D341Med (cell line): ENCODE data around the gene PARP15.
"Not testable (repeated sequence)": the region's sequence is repeated elsewhere in the genome, so short reads cannot be mapped to it uniquely, and the experiment has no call there.

ENCODE experiments used
- DNase-seq: peaks from one replicate; pipeline ENCODE4 v3.0.0; 2012; ENCODE audit warnings: low spot score

The PARP15 gene

GRCh38 chr3:122577409-122578031 lies at the start of gene PARP15:
Gene PARP15 (plus strand): TSS chr3:122577650. CDS start chr3:122577668, 18 bp downstream.
- DNase-seq: no peak

GRCh38 chr3:122530164-122530563 lies 47.3 kb upstream of the PARP15 start:
- no peak for DNase-seq

GRCh38 chr3:122533480-122533879 lies 44.0 kb upstream of the PARP15 start:
- DNase-seq: no peak

- DNase-seq: no peak
These were observed 43.5 kb upstream of the PARP15 start for GRCh38 chr3:122533931-122534334.

GRCh38 chr3:122535964-122536631 lies 41.4 kb upstream of the PARP15 start:
- DNase-seq: no peak

- DNase-seq: no peak
These were observed 40.8 kb upstream of the PARP15 start for GRCh38 chr3:122536632-122537001.

- no peak for DNase-seq
These were observed 38.4 kb upstream of the PARP15 start for GRCh38 chr3:122538956-122539490.

GRCh38 chr3:122546151-122546550 lies 31.3 kb upstream of the PARP15 start:
- DNase-seq: no peak

GRCh38 chr3:122548076-122548475 lies 29.4 kb upstream of the PARP15 start:
- DNase-seq: no peak

GRCh38 chr3:122548619-122549018 lies 28.8 kb upstream of the PARP15 start:
- DNase-seq: no peak

- DNase-seq: no peak
These were observed 24.3 kb upstream of the PARP15 start for GRCh38 chr3:122553171-122553570.

- DNase-seq: no peak
These were observed 22.0 kb upstream of the PARP15 start for GRCh38 chr3:122555275-122556071.

GRCh38 chr3:122557356-122557755 lies 20.1 kb upstream of the PARP15 start:
- DNase-seq: no peak

- no peak for DNase-seq
These were observed 18.8 kb upstream of the PARP15 start for GRCh38 chr3:122558605-122559004.

- no peak for DNase-seq
These were observed 17.5 kb upstream of the PARP15 start for GRCh38 chr3:122559906-122560305.

- peak; percentile 49 for DNase-seq
These were observed 16.8 kb upstream of the PARP15 start for GRCh38 chr3:122560680-122561079.

- DNase-seq: no peak
These were observed 14.3 kb upstream of the PARP15 start for GRCh38 chr3:122562923-122563716.

GRCh38 chr3:122563717-122564025 lies 13.8 kb upstream of the PARP15 start:
- no peak for DNase-seq

GRCh38 chr3:122564155-122564912 lies 13.1 kb upstream of the PARP15 start, which contains the start of the genes DTX3L and PARP9:
Gene DTX3L (plus strand): TSS chr3:122564338. CDS start chr3:122564427, 89 bp downstream.
Gene PARP9 (minus strand): TSS chr3:122564300. CDS start chr3:122559620, 4,680 bp downstream.
- peak; percentile 39 for DNase-seq

- not testable (repeated sequence) for DNase-seq
These were observed 9.3 kb upstream of the PARP15 start for GRCh38 chr3:122568131-122568530.

GRCh38 chr3:122568755-122569154 lies 8.7 kb upstream of the PARP15 start:
- DNase-seq: no peak
